ENCODE data around the gene BLVRB. TPM values are rescaled to one million over a fixed set of nuclear protein-coding genes. Genes with fewer than 3 reads are reported as not detected.

BLVRB gene
- total RNA-seq, 1 donor from 2014 or later: 295 TPM

GRCh38 chr19:40407714-40408597, 57.6 kb downstream of the BLVRB start:
- TF ChIP-seq CTCF (IDR thresholded peaks at IDR 0.05): no peak
- Histone ChIP-seq H3K27me3 (no peaks in the 10 kb centered on the region), H3K36me3 (no peaks in the 10 kb centered on the region), H3K9me3 (no peaks in the 10 kb centered on the region), H3K4me1 (peaks cover 4 to 11% of the 10 kb centered on the region in 2 donors), H3K4me3 (no peak overlapping the region), H3K27ac (no peak overlapping the region)
- intact Hi-C loops (cut with DNase I): no loop called here
- no peak for DNase-seq (ENCODE audit: low spot score in 2 of 2)

DNA sequence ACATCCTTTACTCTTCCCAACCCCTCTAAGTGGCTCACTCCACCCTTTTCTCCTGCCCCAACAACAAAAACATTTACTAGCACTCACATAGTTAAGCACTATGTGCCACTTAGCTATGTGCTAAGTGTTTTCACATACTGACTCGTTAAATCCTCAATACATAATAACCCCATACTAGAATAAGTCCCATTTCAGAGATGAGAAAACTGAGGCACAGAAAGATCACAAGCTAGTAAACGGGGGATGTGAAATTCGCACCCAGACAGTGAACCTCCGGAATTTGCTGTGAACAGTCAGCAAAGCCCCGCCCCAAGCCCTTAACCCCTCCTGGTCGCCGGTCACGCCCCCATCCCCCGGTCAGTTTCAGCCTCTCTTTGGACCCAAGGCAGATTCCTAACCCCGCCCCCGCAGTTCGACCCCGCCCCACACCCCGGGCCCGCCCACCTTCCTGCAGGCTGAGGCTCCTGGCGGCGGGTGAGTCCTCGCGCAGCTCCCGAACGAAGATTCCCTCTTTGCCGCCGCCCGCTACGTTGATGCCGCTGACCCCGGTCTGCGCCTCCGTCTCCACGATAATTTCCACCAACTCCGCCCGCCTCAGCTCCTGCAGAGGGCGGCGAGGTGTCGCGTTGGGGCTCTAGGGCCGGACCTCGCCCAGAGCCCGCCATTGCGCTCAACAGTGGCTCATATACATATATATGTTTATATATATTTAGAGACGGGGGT, 62.1 kb downstream of the BLVRB start:
- H3K27me3 ChIP-seq: no peaks in the 10 kb centered on the region
- peak; percentile 63 to 95 for DNase-seq (ENCODE audit: low spot score in 2 of 2)
- peak overlapping the region; percentile 50 to 67 for H3K4me3 ChIP-seq
- no peaks in the 10 kb centered on the region for H3K36me3 ChIP-seq
- peaks cover 3 to 4% of the 10 kb centered on the region in 2 donors for H3K4me1 ChIP-seq
- H3K9me3 ChIP-seq: no peaks in the 10 kb centered on the region
- H3K27ac ChIP-seq: peak overlapping the region; percentile 67 to 79
- TF ChIP-seq CTCF (IDR thresholded peaks at IDR 0.05): peak in 1 of 3 experiments; percentile 13
- intact Hi-C loops (cut with DNase I): loop anchor here (5.0 kb wide), 3 partner anchors 56 to 194 kb away; partner anchors contain the start of genes C19orf47 and PLD3

- Histone ChIP-seq H3K36me3 (no peaks in the 10 kb centered on the region), H3K27ac (no peak overlapping the region), H3K9me3 (no peaks in the 10 kb centered on the region), H3K4me1 (peaks cover 3 to 4% of the 10 kb centered on the region in 2 donors), H3K4me3 (no peak overlapping the region), H3K27me3 (no peaks in the 10 kb centered on the region)
- intact Hi-C loops (cut with DNase I): loop anchor here (5.0 kb wide), 3 partner anchors 53 to 197 kb away; partner anchors contain the start of genes C19orf47 and PLD3
- no peak for DNase-seq (ENCODE audit: low spot score in 2 of 2)
- TF ChIP-seq CTCF (IDR thresholded peaks at IDR 0.05): no peak
Observed at GRCh38 chr19:40400559-40400958, 65.0 kb downstream of the BLVRB start.

DNA sequence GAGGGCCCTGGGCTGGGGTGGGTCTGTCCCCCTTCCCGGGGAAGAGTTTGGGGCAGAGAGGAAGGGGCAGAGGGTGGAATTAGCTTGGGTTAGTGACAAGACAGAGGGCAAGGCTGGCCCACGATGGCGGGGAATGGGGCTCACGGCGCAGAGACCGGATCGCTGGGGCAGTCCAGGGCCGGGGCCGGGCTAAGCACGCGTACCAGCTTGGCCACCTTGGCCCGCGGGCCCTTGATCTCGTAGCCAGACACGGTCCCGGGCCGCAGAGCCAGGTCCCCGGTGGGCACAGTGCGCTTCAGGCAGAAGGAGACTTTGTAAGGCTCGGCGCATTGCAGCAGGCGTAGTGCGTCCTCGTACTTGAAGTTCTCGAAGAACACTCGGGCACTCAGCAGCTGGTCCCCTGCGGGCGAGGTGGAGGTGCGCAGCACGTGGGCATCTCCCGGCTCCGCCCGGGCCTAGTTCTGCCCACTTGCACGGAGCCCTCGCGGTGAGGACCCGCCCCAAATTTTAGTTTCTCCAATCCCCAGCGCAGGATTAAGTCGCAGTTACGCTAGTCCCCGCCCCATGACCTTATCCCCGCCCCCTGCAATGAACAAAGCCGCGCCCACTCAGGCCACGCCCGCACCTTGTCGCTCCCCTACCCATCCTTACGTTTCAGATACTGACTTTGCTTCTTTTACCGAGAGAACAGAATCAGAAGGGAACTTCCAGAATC, 67.0 kb downstream of the BLVRB start:
- no peak for DNase-seq (ENCODE audit: low spot score in 2 of 2)
- TF ChIP-seq CTCF (IDR thresholded peaks at IDR 0.05): no peak
- intact Hi-C loops (cut with DNase I): no loop called here
- Histone ChIP-seq H3K27me3 (no peaks in the 10 kb centered on the region), H3K4me3 (no peak overlapping the region), H3K36me3 (no peaks in the 10 kb centered on the region), H3K9me3 (no peaks in the 10 kb centered on the region), H3K27ac (no peak overlapping the region), H3K4me1 (peaks cover 3 to 4% of the 10 kb centered on the region in 2 donors)

Other genes starting within 250 kb of the BLVRB start
- not detected for gene TTC9B, start 247.4 kb downstream of the BLVRB start, total RNA-seq
- gene CCNP, start 239.1 kb downstream of the BLVRB start, total RNA-seq: not detected
- 137 TPM for gene AKT2, start 180.4 kb downstream of the BLVRB start, total RNA-seq
- 10.4 TPM for gene C19orf47, start 117.3 kb downstream of the BLVRB start, total RNA-seq
- 345 TPM for gene PLD3, start 117.0 kb downstream of the BLVRB start, total RNA-seq
- not detected for gene HIPK4, start 75.6 kb downstream of the BLVRB start, total RNA-seq
- gene PRX, start 52.4 kb downstream of the BLVRB start, total RNA-seq: 3.3 TPM
- gene SERTAD1, start 39.8 kb downstream of the BLVRB start, total RNA-seq: 39.7 TPM
- gene SERTAD3, start 21.4 kb downstream of the BLVRB start, total RNA-seq: 36.9 TPM
- 0.43 TPM for gene SPTBN4, start 1.3 kb upstream of the BLVRB start, total RNA-seq
- 192 TPM for gene SHKBP1, start 111.1 kb upstream of the BLVRB start, total RNA-seq
- 691 TPM for gene LTBP4, start 135.6 kb upstream of the BLVRB start, total RNA-seq
- gene NUMBL, start 224.9 kb upstream of the BLVRB start, total RNA-seq: 360 TPM